Liver (tissue), 9 donors: ENCODE results near the gene NAV2. TPM values are rescaled to one million over a fixed set of nuclear protein-coding genes. Genes with fewer than 3 reads are reported as not detected.

Source experiments
- DNase-seq: peaks from one replicate; pipeline ENCODE4 v3.0.0-alpha.2; 2017; ENCODE audit warnings: low spot score
- H3K27ac ChIP-seq, 2 donors: one replicate each; pipeline ENCODE4 v1.7.0; 2013; ENCODE audit warnings: inconsistent platforms in 2 of 2, low read length in 2 of 2, control low read depth in 1 of 2, low read depth in 1 of 2, mild to moderate bottlenecking in 1 of 2
- H3K27me3 ChIP-seq, 4 donors: one replicate each; pipeline versions ENCODE4 v1.6.1 to v1.7.0; 2013; ENCODE audit warnings: low read length in 3 of 4, inconsistent platforms in 1 of 4, mild to moderate bottlenecking in 1 of 4, moderate library complexity in 1 of 4; ENCODE audit not compliant: control insufficient read depth in 4 of 4, insufficient read depth in 4 of 4
- H3K36me3 ChIP-seq, 4 donors: one replicate each; pipeline versions ENCODE4 v1.6.1 to v1.7.0; 2013; ENCODE audit warnings: low read length in 3 of 4, mild to moderate bottlenecking in 3 of 4, low read depth in 1 of 4, moderate library complexity in 1 of 4; ENCODE audit not compliant: control insufficient read depth in 4 of 4, insufficient read depth in 3 of 4
- H3K4me1 ChIP-seq, 4 donors: one replicate each; pipeline versions ENCODE4 v1.6.1 to v1.7.0; 2013; ENCODE audit warnings: low read length in 3 of 4, mild to moderate bottlenecking in 3 of 4, moderate library complexity in 1 of 4; ENCODE audit not compliant: control insufficient read depth in 4 of 4, insufficient read depth in 4 of 4
- H3K4me3 ChIP-seq, 3 donors: one replicate each; pipeline versions ENCODE4 v1.6.1 to v1.7.0; 2013; ENCODE audit warnings: low read length in 3 of 3, control low read depth in 1 of 3, low read depth in 1 of 3, mild to moderate bottlenecking in 1 of 3
- H3K9ac ChIP-seq, 2 donors: one replicate each; pipeline ENCODE4 v1.7.0; 2013; ENCODE audit warnings: low read length in 2 of 2, mild to moderate bottlenecking in 2 of 2, moderate library complexity in 2 of 2, control low read depth in 1 of 2, low read depth in 1 of 2
- H3K9me3 ChIP-seq, 4 donors: one replicate each; pipeline versions ENCODE4 v1.6.1 to v1.7.0; 2013; ENCODE audit warnings: low read length in 3 of 4; ENCODE audit not compliant: control insufficient read depth in 4 of 4
- ATF3 ChIP-seq: IDR thresholded peaks from 2 replicates; pipeline ENCODE4 v1.6.1; 2016; ENCODE audit warnings: antibody characterized with exemption
- CTCF ChIP-seq: fragments of 150-350 bp; IDR thresholded peaks from 2 replicates; pipeline ENCODE4 v1.5.1; 2017; ENCODE audit warnings: improper control_type of control experiment, low read depth, low read length; ENCODE audit not compliant: missing input control
- EGR1 ChIP-seq, 2 donors: IDR thresholded peaks; 2 replicates each; pipeline ENCODE4 v1.6.1; 2016 to 2018; ENCODE audit warnings: antibody characterized with exemption in 2 of 2, low read depth in 2 of 2
- GABPA ChIP-seq, 2 donors: IDR thresholded peaks in 1 of 2; conservative IDR thresholded peaks in 1 of 2; 2 replicates each; pipeline ENCODE4 v1.6.1; 2016; ENCODE audit warnings: antibody characterized with exemption in 2 of 2, mild to moderate bottlenecking in 1 of 2, moderate library complexity in 1 of 2
- HNF4A ChIP-seq, 2 donors: conservative IDR thresholded peaks; 2 replicates each; pipeline ENCODE4 v1.6.1; 2016; ENCODE audit warnings: antibody characterized with exemption in 2 of 2, mild to moderate bottlenecking in 2 of 2
- HNF4G ChIP-seq: IDR thresholded peaks from 2 replicates; pipeline ENCODE4 v1.6.1; 2016; ENCODE audit warnings: antibody characterized with exemption
- JUND ChIP-seq, 2 donors: IDR thresholded peaks; 2 replicates each; pipeline ENCODE4 v1.6.1; 2016; ENCODE audit warnings: antibody characterized with exemption in 2 of 2
- NR2F2 ChIP-seq: IDR thresholded peaks from 2 replicates; pipeline ENCODE4 v1.6.1; 2016; ENCODE audit warnings: antibody characterized with exemption
- RAD21 ChIP-seq, 2 donors: IDR thresholded peaks; 2 replicates each; pipeline ENCODE4 v1.6.1; 2016; ENCODE audit warnings: antibody characterized with exemption in 2 of 2, mild to moderate bottlenecking in 2 of 2
- REST ChIP-seq: IDR thresholded peaks from 2 replicates; pipeline ENCODE4 v1.6.1; 2016; ENCODE audit warnings: antibody characterized with exemption, mild to moderate bottlenecking
- SP1 ChIP-seq: IDR thresholded peaks from 2 replicates; pipeline ENCODE4 v1.6.1; 2018; ENCODE audit warnings: antibody characterized with exemption, mild to moderate bottlenecking
- TAF1 ChIP-seq: conservative IDR thresholded peaks from 2 replicates; pipeline ENCODE4 v1.6.1; 2016; ENCODE audit warnings: antibody characterized with exemption, mild to moderate bottlenecking
- ZBTB33 ChIP-seq: IDR thresholded peaks from 2 replicates; pipeline ENCODE4 v1.6.1; 2016; ENCODE audit warnings: antibody characterized with exemption
- WGBS: extraction: QIAGEN DNeasy Blood & Tissue Kit; methylation state at CpG from one replicate; pipeline ENCODE4 v1.1.7; 2013; 5-methylcytosine and 5-hydroxymethylcytosine counted together
- polyA plus RNA-seq, 2 donors: library from polyadenylated mRNA; stranded (reverse) in 1 of 2; unstranded in 1 of 2; fragments of 200-250 nt in 1 of 2; fragments of >200 nt in 1 of 2; fragmentation: Nextera tagmentation in 1 of 2; extraction: Ambion mirVana in 1 of 2; gene quantifications; one replicate each; pipeline versions ENCODE4 v1.2.1 to v1.2.3, GENCODE V29; 2013 to 2015
- total RNA-seq, 2 donors: library from RNA; depleted of rRNA; stranded (reverse); fragments of >200 nt; gene quantifications; one replicate each; pipeline ENCODE4 v1.2.3, GENCODE V29; 2014
- donor health status: healthy.
- donor health status: healthy.
- donor health status: healthy.
- donor health status: healthy.
- donor health status: healthy.

The NAV2 gene
- total and polyA plus RNA-seq, 4 donors: 6.3 to 20.5 (median 11.6) TPM

- no peak for TF ChIP-seq HNF4A (conservative IDR thresholded peaks at IDR 0.05)
These were observed 63.0 kb downstream of the NAV2 start (continued) for GRCh38 chr11:19775622-19776021.

GRCh38 chr11:19777039-19777376, 64.4 kb downstream of the NAV2 start:
- Histone ChIP-seq H3K27me3 (no peaks in the 10 kb centered on the region), H3K9me3 (no peaks in the 10 kb centered on the region), H3K9ac (peak overlapping the region in 1 of 2 donors; percentile 76), H3K27ac (peak overlapping the region; percentile 84 to 85), H3K36me3 (no peaks in the 10 kb centered on the region), H3K4me3 (peak overlapping the region in 2 of 3 donors; percentile 69 to 74), H3K4me1 (peaks cover 2 to 13% (median 5%) of the 10 kb centered on the region in 4 donors)
- WGBS: 1% methylated on average over 48 of the region's 48 CpGs
- no peak for TF ChIP-seq RAD21 (IDR thresholded peaks at IDR 0.05)
- no peak for TF ChIP-seq HNF4G
- TF ChIP-seq ATF3: no peak
- TF ChIP-seq EGR1 (IDR thresholded peaks at IDR 0.05; ENCODE audit: low read depth in 2 of 2): no peak
- DNase-seq: peak; percentile 42

GRCh38 chr11:19777377-19778102, 64.9 kb downstream of the NAV2 start:
- Histone ChIP-seq H3K27ac (peak overlapping the region; percentile 82 to 84), H3K4me3 (peak overlapping the region; percentile 69 to 74 (median 73)), H3K27me3 (no peaks in the 10 kb centered on the region), H3K9me3 (no peaks in the 10 kb centered on the region), H3K9ac (peak overlapping the region; percentile 13 to 76), H3K36me3 (no peaks in the 10 kb centered on the region), H3K4me1 (peaks cover 2 to 13% (median 5%) of the 10 kb centered on the region in 4 donors)
- DNase-seq: no peak
- 5% methylated on average over 29 of the region's 29 CpGs for WGBS
- TF ChIP-seq ZBTB33: no peak
- TF ChIP-seq NR2F2: no peak
- no peak for TF ChIP-seq TAF1
- peak in 1 of 2 donors; percentile 27 for TF ChIP-seq JUND (IDR thresholded peaks at IDR 0.05)
- TF ChIP-seq REST: no peak
- no peak for TF ChIP-seq CTCF
- TF ChIP-seq GABPA (IDR thresholded peaks at IDR 0.05 in 1 of 2, conservative IDR thresholded peaks at IDR 0.05 in 1 of 2): no peak
- TF ChIP-seq SP1: no peak
